RKO (cell line): ENCODE measurements around the gene TOPBP1.
"Not testable (repeated sequence)": the region's sequence is repeated elsewhere in the genome, so short reads cannot be mapped to it uniquely, and the experiment has no call there.

ENCODE experiments used
- DNase-seq: peaks from one replicate; pipeline ENCODE4 v3.0.0-alpha.2; 2016; ENCODE audit warnings: low spot score

TOPBP1 gene

DNA sequence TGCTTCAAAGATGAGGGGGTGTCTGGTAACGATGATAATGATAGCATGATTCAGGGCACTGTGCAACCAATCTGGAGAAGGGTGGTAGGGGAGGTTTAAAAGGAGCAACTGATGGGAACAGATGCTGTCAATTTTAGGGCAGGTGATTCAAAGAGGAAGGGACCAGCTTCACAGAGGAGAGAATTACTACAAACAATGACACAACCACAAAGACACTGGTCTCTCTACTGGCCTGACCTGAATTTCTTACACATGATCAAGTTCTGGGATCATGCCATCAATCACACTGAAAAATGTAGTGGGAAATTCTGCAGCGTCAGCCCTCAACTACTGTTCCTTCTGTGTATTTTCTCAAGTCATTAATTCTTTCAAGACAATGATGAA, 90.8 kb downstream of the TOPBP1 start:
- no peak for DNase-seq

DNA sequence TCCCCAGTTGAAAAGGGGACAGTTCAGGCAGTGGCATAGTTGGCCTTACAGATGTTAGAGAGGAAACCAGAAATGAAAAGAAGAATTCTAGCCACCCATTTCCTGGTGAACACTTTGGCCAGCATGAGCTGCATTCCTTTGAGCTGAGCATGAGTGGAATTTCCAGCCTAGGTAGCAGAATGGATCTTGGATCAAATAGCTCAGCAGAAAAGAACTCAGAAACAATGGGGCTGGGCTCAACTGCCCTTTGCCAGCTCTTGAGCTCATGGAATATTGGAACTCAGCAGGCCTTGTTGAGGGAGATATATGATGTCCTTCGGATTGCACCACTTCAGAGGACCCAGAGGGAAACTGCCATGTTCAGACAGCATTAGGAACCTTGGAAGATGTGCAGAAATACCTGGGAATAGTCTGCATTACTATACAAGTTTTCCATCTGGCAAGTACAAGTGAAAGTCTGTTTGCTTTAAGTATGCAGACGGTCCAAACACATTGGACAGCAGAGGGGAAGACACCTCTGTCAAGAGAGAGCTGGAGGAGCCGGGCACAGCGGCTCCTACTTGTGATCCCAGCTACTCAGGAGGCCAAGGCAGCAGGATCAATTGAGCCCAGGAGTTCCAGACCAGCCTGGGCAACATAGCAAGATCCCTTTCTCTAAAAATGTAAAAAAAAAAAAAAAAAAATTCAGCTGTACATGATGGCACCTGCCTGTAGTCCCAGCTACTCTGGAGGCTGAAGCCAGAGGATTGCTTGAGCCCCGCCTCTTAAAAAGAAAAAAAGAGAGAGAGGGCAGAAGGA, 91.4 kb downstream of the TOPBP1 start:
- no peak for DNase-seq

DNA sequence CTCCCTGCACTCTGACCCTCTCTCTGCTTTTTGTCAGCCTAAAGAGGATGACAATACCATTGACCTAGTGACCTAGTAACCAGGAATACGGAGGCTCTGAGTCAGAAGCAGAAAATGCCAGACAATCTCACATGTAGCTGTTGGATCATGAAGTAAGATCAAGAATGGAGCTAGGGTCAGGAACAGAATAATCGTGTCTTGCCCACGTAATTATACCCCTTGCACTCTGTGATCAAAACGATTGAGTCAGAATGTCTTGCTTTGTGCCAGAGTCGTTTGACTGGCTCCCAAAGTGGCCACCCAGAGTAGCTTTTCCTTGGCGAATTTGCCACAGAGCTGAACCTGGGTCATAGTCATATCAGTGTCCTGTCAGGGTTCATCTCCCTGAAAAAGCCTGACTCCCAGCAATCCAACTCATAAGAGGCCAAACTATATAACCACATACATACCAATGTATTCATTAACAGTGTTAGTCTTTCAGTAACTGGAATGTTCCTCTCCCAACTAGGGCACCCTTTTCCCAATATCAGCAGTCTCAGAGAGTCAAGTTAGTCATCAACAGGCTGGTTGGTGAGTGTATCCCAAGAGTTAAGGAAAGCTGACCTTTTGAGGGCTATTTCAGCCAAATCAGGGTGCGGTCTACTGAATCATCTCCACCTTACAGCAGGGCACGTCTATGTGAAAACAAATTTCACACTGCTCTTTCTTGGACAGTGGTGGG, 93.3 kb downstream of the TOPBP1 start:
- DNase-seq, result peak; percentile 81

DNA sequence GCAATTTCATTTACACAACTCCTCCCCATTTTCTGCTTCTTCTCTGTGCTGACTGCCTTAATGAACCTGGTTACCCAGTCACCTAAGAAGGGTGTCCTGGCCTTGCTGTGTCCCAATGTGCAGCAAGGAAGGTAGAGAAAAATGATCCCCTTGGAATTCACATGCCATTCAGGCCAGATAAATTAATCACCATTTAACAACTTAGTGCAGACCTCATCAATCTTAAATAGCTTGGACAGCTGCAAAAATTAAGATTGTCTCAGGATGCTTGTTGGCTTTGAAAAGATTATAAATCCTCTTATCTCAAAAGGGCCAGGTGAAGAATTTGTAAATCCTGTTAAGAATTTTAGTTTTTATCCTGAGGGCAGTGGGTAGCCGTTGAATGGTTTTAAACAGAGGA, 97.9 kb downstream of the TOPBP1 start:
- DNase-seq, result no peak

DNA sequence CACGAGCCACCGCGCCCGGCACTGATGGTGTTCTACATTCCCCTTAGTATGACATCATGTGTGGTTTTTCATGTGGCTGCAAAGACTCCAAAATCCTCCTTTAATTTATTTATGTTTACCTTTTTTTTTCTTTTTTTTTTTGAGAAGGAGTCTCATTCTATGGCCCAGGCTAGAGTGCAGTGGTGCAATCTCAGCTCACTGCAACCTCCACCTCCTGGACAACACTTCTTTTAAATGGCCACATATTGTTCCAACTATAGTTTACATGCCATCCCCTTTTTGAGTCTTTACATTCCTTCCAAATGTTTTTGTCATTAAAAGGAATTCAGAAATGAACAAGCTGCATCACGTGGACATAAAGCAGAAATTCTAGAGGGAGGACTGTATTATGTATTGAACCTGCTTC, 98.6 kb downstream of the TOPBP1 start:
- no peak for DNase-seq

DNA sequence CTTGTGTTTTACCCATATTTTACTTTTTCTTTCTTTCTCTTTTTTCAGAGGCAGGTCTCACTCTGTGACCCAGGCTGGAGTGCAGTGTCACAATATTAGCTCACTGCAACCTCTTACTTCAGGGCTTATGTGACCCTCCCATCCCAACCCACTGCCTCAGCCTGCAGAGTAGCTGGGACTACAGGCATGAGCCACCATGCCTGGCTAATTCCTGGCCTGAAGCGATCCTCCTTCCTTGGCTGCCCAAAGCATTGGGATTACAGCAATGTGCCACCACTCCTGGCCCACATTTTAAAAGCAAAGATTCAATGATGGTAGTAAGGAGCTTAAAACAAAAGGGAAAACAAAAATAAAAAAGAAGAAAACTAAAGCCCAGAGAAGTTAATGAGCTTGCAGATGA, 99.4 kb downstream of the TOPBP1 start:
- no peak for DNase-seq

DNA sequence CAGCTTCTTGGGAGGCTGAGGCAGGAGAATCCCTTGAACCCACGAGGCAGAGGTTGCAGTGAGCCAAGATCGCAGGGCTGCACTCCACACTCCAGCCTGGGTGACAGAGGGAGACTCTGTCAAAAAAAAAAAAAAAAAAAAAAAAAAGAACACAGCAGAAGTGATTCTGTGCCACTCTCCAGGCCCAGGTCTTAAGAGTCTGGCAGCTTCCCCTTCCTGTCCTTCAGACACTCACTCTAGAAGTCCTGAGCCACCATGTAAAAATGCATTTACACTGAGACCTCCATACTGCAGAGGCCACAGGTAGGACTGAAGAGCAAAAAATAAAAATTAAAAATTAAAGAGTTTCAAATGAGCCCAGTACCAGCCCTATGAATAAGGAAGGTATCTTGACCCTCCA, 100.1 kb downstream of the TOPBP1 start:
- no peak for DNase-seq

DNA sequence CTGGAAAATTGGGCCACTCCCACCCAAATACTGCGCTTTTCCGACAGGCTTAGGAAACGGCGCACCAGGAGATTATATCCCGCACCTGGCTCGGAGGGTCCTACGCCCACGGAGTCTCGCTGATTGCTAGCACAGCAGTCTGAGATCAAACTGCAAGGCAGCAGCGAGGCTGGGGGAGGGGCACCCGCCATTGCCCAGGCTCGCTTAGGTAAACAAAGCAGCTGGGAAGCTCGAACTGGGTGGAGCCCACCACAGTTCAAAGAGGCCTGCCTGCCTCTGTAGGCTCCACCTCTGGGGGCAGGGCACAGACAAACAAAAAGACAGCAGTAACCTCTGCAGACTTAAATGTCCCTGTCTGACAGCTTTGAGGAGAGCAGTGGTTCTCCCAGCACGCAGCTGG, 110.2 kb downstream of the TOPBP1 start:
- DNase-seq, result not testable (repeated sequence)
